ENCODE measurements around the gene GRM5.
"Not testable (repeated sequence)": the region's sequence is repeated elsewhere in the genome, so short reads cannot be mapped to it uniquely, and the experiment has no call there.

The GRM5 gene

GRCh38 chr11:88495836-88496235, 569.9 kb downstream of the GRM5 start:
- no peak for DNase-seq (ENCODE audit: low read depth)

GRCh38 chr11:88494848-88495247, 570.9 kb downstream of the GRM5 start:
- no peak for DNase-seq (ENCODE audit: low read depth)

DNA sequence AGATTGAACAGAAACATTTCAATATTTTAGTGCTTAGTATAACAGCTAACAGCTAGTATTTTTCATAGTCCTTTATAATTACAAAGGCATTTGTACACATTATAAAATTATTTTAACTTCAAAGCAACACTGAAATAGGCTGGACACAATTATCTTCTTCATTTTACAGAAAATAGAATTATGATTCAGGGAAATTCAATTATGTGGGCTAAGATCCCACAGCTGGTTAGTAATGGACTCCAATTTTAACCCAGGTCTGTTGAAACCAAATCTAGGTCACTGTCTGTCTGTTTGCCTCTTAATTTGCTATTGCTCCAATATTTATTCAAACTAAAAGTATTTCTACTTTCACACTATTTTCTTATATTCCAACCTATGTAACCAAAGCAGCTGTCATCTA, 574.1 kb downstream of the GRM5 start:
- no peak for DNase-seq (ENCODE audit: low read depth)

- DNase-seq (ENCODE audit: low read depth), result no peak
These were observed 576.8 kb downstream of the GRM5 start for GRCh38 chr11:88489030-88489429.

DNA sequence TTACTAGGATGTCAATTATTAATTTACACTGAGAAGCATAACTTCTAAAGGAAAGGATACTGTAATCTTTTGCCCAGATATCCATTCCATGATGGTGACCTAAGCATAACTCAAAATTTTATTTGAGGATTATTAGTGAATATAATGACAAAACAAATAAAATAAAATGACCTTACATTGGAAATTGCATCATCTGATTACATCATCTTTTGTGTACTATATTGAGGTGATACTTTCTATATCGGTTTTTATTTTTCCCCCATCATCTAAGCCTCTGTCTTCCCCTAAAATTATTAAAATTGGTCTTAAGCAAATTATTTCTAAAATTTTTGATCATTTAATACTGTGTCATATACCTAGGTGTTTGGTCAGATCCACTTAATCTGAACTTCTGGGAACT, 578.1 kb downstream of the GRM5 start:
- DNase-seq (ENCODE audit: low read depth), result no peak

DNA sequence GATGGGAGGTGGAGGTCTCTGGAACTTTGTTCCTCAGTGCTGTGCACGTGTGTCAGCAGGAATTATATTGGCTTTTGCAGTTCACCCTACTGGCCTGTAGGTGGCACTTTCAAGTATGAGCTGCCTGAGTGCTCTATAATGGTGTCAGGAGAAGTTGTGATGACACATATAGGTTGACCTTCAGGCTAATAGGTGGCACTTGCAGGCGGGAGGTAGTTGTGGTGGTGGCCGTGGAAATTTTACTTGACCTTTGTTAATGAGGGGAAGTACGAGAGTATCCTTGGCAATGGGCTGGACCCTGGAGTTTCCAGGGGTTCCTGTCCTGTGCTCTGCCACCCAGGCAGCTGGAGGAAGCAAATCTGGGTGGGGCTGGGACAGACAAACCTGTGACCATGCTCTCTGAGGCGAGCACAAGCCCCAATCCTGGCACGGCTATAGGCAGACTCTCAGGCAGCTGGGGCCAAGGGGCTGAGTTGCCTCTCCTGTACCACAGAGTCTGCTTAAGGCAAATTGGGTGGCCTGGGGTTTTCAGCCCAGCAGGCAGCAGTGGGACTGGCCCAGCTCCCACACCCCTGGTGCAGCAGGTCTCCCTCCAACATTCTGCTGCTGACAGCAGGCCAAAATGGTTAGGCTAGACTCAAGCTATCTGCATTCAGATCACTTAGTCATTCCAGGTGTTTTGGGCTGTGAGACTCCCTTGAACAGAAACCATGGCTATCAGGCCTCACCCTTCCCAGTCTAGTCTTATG, 580.7 kb downstream of the GRM5 start:
- no peak for DNase-seq (ENCODE audit: low read depth)

DNA sequence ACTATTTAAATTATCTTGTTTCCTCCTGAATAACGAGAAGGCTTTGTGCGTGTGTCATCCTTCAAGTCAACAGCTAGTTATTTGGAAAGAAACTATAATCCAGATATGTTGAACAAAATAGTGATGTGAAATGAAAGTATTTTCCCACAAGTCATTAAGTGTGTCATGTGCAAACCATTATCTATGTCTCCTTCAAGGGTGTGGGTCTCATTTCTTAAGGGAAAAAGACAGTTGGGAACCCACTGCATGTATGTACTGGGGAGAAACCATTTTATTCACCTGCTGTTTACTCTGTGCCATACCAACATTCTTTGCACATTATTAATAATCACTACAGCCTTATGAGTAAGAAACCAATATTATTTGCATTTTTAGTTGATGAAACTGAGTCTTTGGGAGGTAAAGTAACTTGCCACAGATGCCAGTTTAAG, 582.9 kb downstream of the GRM5 start:
- no peak for DNase-seq (ENCODE audit: low read depth)

GRCh38 chr11:88480223-88480622, 585.6 kb downstream of the GRM5 start:
- no peak for DNase-seq (ENCODE audit: low read depth)

DNA sequence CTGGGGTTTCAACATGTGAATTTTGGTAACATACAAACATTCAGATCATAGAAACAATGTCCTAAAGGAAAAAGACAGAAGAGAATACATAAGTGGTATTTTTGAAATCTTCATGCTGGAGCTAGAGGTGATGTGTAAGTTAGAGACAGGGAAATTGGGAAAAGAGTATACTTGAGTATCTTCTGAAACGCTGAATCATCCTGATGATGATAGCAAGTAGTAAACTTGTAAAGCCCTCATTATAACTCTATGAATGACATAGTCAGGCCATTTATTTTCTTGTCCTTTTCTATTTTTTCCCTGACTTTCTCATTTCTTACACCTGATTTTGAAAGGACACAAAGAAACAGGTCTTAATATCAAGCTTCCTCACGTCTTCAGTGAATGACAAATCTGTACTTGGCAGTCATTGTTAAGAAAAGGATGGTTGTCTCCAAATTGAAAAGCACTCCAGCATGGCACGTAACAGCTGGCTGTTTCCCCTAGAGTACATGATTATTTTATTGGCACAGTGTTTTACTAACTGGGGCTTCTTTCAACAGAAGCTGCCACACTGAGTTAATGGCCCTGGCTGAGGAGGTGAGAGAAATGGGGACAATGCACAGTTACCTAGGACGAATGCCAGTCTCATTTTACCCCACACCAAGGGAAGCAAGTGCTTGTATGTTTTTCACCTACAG, 587.5 kb downstream of the GRM5 start:
- no peak for DNase-seq (ENCODE audit: low read depth)

GRCh38 chr11:88475991-88476418, 589.8 kb downstream of the GRM5 start:
- no peak for DNase-seq (ENCODE audit: low read depth)

DNA sequence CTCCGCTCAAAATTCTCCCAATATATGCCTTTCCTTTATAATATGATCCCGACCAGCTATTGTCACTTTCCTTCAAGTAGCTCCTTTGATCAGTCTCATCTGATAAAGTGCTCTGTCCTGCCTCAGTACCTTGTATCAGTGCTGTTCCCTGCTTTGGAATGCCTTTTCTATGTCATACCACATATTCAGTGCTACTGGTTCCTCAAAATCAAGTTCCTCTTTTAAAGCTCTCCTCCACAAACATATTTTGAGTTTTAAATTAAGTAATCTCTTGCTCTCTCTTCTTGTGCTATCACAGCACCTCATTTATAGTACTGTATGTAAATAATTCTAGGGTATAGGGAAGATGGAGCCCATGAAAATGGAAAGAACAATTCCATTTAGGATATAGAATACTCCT, 591.1 kb downstream of the GRM5 start:
- no peak for DNase-seq (ENCODE audit: low read depth)

- no peak for DNase-seq (ENCODE audit: low read depth)
These were observed 596.1 kb downstream of the GRM5 start for GRCh38 chr11:88469561-88470225.

GRCh38 chr11:88464528-88464927, 601.3 kb downstream of the GRM5 start:
- no peak for DNase-seq (ENCODE audit: low read depth)

DNA sequence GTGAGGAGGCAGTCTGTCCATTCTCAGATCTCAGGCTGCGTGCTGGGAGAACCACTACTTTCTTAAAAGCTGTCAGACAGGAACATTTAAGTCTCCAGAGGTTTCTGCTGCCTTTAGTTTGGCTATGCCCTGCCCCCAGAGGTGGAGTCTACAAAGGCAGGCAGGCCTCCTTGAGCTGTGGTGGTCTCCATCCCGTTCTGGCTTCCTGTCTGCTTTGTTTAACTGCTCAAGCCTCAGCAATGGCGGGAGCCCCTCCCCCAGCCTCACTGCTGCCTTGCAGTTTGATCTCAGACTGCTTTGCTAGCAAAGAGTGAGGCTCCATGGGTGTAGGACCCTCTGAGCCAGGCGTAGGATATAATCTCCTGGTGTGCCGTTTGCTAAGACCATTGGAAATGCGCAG, 602.5 kb downstream of the GRM5 start:
- not testable (repeated sequence) for DNase-seq (ENCODE audit: low read depth)

DNA sequence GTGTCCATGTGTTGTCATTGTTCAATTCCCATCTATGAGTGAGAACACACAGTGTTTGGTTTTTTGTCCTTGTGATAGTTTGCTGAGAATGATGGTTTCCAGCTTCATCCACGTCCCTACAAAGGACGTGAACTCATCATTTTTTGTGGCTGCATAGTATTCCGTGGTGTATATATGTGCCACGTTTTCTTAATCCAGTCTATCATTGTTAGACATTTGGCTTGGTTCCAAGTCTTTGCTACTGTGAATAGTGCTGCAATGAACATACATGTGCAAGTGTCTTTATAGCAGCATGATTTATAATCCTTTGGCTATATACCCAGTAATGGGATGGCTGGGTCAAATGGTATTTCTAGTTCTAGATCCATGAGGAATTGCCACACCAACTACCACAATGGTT, 607.7 kb downstream of the GRM5 start:
- not testable (repeated sequence) for DNase-seq (ENCODE audit: low read depth)

DNA sequence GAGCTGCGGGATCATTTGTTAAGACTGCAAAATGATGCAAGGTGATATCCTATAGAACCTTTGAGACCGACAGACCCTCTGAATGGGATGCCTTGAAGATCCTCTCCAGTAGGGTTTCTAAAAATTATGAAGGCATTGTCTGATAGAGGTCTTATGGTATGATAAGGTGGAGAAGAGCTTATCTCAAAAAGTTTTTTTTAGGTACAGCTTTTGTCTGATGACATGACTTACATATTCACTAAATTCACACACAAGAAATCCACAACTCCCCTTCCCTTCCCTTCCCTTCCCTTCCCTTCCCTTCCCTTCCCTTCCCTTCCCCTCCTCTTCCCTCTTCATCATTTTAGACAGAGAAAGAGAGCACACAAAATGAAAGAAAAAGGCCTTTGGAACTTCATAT, 609.8 kb downstream of the GRM5 start:
- DNase-seq (ENCODE audit: low read depth), result no peak

- no peak for DNase-seq (ENCODE audit: low read depth)
These were observed 610.9 kb downstream of the GRM5 start for GRCh38 chr11:88454881-88455280.

Measured in activated T-cell treated with anti-CD3 and anti-CD28 coated beads for 1 hour (primary cell).